COR-L47 (cell line): Measurements from ENCODE around the gene RBMS1.

Source experiments
- DNase-seq: peaks from one replicate; lab custom pipeline; 2025; lab: John Stamatoyannopoulos, UW

The RBMS1 gene

DNA sequence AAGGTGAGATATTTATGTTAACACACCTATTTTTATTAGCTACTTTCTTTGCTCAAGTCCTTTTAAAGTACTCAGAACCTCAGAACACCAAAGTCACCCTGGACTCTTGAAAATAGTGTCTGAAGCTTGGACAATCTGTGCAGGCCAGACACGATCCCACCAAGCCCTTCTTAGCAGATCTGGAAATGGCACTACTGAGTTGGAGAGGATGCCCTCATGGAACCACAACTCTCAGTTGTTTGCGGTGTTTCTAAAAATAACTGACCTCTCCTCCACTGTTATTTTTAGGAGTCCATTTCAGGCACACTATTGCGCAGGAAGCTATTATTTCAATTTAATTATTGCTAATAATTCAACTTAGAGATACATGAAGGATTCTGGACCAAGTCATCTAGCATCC, 190.1 kb downstream of the RBMS1 start:
- no peak for DNase-seq

DNA sequence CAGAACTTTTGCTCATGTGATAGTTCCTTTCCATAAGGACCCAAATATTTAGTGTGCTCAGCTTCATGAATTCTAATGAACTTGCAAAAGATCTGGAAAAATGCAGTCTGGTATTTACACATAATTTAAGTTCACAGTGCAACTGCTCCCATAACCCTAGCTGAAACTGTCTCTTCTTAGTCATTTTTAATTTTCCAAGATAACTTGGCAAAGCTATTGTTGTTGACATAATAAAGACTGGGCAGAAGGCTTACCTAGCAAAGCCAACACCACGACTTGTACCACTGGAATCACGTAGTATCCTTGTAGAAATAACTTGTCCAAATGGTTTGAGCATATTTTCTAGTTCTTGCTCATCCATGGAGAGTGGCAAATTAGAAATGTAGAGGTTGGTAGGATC, 190.5 kb downstream of the RBMS1 start:
- DNase-seq, result no peak

DNA sequence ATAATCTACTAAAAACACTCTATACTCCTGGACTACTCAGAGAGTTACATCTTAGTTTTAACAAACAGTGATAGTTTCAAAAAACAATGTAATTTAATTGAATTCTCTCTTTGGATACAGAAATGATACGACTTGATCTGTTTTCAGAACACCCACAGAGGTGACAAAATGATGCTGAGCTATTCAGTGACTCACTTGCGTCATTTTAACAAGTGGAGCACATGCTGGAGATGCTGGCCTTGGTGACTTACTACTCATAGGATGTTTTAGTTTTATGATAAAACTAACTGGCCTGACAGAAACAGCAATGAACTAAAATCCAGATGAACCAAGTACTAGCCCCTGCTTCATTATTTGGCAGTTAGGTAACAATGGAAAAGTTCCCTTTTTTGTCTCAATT, 192.2 kb downstream of the RBMS1 start:
- no peak for DNase-seq

DNA sequence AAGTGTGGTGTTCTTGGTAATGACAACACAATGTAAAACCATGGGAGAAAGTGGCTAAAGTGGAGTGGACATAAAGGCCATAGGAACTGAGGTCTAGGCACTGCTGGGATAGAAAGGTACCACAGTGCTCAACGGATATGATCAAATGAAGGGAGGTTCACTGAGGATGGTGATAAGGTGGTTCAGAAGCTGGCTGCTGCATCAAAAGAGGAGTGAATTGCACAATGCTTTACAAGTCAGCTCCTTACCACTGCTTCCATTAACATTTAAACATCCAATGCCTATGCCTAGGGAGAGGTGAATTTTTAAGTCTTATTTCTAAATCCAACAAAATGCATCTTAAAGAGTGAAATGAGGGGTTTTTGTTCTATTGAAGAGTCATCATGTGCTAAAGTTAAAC, 193.4 kb downstream of the RBMS1 start:
- no peak for DNase-seq

DNA sequence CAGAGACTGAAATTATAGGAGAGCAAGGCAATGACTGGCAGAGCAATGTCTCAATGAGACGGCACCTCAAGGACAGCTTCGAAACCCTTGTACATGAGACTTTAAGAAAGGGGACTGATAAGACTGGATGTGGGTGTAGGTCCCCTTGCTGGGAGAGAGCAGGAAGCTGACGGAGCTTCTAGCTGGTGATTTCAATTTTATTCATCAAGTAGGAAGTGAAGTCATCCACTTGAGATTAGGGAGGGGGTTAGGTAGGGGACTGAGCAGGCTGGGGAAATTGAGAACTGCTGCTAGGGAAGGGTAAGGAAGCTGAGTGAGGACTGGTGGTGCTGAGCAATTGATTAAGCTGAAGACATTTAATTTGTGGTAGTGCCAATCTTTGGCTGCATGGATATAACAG, 194.1 kb downstream of the RBMS1 start:
- DNase-seq, result no peak

DNA sequence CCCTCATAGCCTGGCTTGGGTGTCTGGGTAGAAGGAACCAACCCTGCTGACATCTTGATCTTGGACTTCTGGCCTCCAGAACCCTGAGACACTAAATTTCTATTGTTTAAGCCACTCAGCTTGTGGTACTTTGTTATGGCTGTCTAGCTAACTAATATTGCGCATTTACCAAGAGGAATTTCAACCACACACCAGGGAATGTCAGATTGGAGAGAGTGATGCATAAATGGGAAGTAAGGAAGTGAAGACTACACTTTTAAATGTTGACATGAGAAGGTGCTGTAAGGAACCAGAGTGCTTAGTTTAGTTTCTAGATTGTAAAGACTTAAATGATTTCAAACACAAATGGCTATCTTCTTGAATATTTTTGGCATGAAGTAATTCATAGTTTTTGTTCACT, 194.6 kb downstream of the RBMS1 start:
- DNase-seq, result no peak

DNA sequence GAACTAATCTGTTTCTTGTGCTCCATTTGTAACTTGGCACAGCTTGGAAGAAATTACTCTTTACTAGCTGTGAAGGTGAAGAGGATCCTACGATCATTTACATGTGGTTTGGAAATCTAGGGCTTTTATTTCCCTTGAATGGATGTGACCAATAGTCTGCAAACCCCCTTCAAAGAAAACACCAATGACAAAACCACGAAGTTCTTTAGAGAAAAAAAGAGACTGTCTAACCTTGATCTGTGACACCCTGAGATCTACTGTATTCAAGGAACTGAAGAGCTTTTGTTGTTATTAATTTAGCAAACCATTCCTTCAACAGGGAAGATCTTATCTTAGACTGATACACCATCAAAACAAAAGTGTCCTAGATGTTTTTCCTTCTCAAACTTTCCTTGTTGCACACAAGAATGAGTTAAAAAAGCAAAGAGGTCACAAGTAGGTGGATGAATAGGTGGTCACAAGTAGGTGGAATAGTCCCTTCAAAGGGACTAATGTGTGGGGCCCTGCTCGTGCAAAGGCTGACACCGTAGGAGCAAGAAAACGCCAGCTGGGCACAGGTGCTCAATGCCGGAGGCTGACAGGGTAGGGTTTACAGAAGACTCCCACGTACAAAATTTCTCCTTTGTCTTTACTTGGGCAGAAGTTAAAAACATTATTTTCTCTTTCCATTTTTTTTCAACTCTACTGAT, 197.9 kb downstream of the RBMS1 start:
- DNase-seq, result no peak

DNA sequence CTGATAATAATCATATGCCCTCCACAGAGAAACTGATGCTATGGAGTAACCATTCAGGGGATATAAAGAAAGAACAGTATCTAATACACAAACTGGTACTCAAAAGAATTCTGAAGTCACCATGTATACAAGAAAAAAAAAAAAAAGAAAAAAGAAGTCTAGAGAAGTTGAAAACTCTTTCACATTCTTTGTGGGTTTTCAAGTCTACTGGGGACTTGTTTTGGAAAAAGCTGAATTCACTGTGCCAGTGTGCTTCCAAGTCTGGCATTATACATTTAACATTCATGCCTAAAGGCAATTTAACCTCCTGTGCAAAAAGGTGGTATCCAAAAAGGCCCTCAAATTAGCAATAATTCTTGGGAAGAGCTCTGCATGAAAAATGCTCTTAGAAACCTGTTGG, 198.7 kb downstream of the RBMS1 start:
- no peak for DNase-seq

DNA sequence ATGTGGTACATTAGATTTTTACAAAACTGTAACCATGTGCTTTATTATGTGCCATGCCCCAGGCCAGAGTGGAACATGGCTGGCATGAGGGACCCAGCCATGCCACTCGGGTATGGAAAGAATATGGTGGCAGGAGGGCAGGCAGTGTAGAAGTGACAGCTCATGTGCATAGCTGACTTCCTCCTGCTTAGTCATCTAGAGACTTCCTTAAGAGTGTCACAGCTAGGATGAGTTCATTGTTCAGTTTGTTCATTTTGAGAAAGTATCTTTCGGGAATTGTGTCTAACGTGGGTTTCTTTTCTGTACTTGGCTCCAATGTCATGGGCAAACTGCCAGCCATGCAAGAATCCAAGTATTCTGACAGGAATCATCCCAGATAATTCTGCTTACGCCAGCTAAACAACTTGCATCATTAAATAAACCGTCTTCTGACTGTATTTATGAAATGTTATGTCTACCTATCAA, 199.2 kb downstream of the RBMS1 start:
- no peak for DNase-seq

DNA sequence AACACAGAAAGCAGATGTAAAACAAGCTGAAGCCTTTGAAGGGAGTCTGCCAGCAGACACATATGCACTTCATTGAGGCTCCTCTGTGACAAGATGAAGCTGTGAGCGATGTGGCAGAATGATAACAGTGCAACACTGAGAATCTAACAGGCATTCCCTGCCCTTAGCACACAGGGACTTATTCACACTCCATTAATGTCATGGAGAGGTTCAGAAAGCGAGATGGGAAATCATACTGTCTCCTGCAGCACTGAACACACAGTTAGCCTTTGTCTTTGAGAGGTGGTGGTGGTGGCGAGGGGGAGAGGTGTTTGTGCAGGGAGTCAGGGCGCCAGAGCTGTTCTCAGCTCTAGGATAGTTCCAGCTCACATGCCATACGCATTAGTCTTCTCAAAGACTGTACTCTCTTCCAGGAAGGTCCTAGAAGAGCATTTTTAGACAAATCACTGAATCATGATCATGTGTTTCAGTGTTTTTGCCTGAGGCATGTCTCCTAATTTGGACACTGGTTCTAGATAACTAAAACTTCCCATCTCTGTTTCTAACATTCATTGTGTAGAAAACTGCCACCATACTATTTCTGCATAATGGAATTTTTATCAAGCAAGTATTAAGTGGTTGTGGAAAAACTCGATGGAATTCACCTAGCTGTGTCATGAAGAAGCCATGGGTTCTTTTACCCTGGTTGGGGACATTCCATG, 200.1 kb downstream of the RBMS1 start:
- DNase-seq, result no peak

DNA sequence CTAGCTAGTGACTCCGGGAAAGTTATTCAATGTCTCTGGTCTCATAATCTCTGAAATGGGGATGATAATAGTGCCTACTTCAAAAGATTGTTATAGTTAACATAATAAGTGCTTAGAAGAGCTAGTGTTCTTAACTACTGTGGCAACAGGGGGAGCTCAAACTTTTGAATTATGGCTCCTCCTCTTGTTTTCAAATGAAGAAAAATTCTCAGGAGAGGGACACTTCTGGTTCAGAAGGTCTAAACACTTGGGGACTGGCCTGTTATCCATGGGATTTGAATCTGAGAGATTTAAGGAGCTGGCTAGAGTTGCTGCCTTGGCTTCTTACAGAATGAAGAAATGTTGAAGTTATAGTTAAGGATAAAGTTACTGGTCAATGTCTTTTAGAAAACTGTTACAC, 201.4 kb downstream of the RBMS1 start:
- DNase-seq, result no peak

DNA sequence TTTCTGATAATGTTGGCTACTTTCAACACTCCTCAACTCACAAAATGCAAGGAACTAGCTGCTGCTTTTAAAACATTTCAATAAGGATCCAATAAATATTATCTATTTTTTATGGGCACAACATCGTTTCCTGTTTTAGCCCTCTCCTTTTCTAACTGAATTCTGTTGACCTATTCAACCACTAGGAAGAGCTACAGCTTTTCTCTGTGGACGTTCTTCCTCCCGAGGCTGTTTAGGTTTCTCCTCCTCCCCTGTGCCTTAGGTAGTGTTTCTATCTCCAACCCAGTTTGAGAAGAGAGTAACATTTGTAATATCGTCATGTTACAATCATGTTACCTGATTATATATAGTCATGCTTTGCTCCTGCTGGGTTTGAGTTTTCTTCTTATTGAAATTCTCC, 202.2 kb downstream of the RBMS1 start:
- DNase-seq, result no peak

DNA sequence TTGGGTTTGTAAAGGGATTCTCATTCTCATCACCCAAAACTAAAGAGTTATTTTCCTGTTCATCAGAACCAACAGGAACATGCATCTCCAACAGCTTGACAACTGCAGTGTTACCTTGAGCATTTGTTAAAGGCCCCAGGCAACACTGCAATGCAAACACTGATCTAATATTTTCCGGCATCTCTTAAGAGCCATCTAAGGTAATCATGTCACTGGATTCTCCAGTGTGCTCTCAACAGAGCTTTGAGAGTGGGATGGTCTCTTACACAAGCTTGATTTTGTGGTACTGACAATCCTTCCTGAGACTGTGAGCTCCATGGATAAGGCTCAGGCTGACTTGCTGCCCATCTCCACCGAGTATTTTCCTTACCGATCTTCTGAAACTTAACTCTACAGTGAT, 203.0 kb downstream of the RBMS1 start:
- no peak for DNase-seq

DNA sequence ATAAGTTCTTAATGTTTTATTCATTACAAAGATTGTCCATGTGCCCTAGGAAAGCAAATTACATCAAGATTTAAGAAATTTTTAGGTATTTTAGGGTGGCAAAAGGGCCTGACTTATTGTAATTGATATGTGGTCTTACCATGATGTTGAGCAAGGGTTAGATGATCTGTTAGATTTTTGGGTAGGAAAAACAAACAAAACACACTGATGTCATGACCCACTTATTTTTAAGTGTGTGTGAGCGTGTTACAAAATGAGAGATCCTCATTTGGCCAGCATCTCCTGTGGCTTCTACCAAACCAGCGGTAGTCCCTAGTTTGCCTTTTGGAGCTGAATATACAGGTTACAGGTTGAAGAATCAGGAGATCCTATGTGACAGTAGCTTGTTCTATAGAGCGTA, 203.8 kb downstream of the RBMS1 start:
- no peak for DNase-seq

DNA sequence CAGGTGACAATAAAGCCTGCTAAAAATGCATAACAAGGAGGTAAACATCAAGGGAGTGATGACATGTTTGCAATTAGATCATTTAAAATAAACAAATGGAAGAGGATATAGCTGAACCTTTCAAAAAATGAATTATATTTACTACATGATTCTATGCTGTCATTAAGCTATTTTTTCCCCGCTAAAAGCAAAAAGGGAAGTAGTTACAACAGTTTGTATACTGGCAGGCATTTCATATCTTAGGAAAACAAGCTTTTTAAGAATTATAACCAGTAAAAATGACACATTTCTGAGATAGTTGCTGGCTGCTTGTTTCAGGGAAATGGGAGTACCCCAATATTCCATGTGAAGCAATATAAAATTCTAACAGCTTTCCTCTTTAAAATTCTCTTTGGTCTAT, 204.5 kb downstream of the RBMS1 start:
- no peak for DNase-seq

DNA sequence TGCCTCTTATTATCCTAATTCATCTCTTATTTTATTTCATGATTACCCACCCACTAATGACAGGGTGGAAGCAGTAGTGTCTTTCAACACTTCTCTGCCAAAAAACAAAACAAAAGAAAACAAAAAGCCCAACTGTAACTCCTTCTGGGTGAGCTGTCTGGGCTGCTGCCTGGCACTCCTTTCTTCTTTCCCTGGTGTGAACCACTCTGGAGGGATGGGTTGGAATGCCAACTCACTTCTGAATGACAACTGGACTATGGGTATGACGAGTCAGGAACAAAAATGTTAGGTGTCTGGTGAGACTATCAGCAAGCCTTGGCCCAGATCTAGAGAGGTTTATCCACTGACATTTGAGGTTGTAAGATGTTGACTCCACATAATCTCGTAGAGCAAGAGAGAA, 205.3 kb downstream of the RBMS1 start:
- DNase-seq, result no peak

DNA sequence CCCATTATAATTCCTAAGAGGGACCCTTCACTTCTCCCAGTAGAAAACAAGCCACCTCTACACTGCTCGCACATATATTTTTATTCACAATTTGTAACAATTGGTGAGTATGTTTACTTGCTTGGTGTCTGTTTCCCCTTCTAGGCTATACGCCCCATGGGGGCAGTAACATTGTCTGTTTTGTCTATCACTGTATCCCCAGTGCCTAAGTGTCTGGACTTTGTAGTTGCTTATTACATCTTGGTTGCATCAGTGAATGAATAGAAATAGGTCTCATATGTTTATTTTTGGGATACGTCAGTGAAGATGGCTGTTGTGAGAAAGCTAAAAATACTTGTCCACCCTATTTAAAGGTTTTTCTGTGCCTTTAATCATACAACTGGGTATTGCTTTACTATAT, 206.1 kb downstream of the RBMS1 start:
- no peak for DNase-seq

DNA sequence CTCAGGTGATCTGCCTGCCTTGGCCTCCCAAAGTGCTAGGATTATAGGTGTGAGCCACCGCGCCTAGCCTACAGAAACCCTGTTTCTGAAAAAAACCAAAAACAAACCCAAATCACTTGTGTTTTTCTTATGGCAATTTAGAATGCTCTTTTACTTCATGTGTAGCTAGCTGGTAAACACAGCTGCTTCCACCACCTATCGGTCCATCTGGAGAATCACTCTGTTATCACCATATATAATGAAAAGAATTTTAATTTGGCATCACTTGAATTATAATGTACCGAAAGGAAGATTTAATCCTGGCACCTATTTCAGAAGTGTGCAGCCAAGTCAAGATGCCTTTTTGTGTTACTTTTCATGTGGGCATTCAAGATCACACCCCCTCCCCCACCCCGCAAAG, 207.1 kb downstream of the RBMS1 start:
- DNase-seq, result no peak

DNA sequence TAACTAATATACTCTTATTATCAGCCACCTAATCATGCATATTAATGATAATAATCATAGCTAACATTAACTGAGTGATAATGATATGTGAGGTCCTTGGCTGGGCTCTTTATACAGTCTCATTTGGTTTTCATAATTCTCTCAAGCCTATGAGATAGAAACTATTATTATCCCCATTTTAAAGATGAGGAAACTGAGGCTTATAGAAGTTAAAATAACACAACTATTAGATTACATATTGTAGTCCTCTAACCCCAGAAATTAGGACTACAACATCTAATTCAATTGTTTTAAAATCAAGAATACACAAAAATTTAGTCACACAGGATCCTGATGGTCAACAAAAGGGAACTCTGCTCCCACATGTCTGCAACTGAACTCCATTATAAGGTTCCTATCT, 209.9 kb downstream of the RBMS1 start:
- DNase-seq, result no peak

DNA sequence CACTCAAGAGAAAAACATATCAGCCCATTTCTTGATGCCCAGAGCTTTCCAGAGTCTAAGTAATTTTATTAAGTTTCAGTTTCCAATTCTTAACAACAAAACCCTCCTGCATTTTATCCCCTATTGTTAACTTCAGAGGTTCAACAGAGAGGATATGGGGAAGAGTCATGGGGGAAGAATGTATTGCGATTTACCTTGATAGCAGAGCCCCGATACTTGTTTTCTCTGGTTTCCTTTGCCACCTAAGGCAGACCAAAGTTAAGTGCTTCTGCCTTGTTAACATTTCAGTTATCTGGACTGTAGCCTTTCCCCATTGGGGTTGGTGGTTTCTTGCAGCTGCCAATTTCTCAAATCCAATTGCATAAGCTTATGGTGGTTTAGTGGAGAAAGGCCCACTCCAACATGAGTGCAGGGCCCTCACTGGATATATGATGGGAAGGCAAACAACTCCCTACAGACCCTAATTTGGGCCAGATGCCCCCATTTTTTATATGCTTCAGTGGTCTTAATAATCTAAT, 211.5 kb downstream of the RBMS1 start:
- DNase-seq, result no peak

DNA sequence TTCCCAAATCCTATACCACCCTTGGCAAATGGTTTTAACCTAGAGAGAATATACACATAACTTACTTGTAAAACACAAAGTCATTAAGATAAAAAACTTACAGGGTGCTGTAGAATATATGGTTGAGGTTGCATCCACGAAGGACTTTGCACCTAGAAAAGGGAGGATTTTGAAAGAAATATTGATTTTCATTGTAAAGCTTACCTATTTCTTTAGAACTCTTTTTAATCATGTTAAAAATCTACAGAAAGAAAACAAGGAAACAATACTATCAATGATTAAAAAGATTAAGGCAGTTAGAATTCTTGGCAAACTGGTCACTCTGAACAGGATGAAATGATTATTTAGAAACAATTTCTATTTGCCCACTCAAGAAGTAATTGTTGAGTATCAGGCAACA, 212.4 kb downstream of the RBMS1 start:
- DNase-seq, result no peak

DNA sequence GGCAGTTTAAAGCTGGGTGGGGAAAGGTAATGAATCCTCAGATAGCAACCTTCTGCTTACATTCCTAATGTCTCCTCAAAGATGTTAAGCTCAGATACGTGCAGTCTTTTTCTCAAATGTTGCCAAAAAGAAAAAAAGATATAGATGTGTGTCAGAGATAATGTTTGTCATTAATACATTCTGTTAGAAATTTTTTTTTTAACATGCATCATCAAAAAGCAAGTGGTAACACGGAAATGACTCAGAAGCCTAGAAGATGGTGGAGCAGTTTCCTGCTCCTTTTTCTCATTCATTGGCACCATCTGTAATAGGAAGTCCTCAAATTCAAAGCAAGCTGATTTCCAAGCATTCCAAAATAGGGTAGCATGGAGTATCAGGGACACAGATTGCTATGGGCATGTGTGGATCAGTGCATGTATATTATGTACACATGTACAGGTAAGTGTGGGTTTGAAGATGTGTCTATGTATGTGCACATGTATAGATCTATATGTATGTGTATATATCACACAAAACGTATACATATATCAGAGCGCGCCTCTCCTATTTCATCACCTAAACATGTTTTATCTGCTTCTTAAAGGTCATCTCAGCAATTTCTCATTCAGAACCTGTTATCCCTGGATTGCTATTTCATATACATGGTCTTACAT, 213.7 kb downstream of the RBMS1 start:
- DNase-seq, result no peak

DNA sequence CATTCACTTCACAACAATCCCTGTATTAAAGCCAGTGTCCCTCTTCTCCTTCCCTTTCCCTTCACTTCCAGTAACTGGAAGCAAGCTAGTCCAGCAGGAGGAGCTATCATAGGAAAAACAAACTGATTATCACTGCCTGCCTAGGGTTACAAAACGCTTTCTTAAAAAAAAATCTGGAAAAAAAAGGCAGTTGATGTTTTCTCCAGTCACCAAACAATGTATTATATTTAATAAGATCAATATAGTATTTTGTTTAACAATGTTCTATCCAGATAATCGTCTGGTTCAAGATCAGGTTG, 214.8 kb downstream of the RBMS1 start:
- no peak for DNase-seq
